Stimulated activated CD8-positive, alpha-beta memory T cell treated with anti-CD3 and anti-CD28 coated beads, Interleukin-4, amount 100 ng/mL, for 1 hour (primary cell): ENCODE results near the gene HIF3A.

Experiments
- DNase-seq, 2 donors: peaks; one replicate each; pipeline ENCODE4 v3.0.0-alpha.2; 2020; ENCODE audit warnings: low read depth in 2 of 2, low spot score in 1 of 2

The HIF3A gene

GRCh38 chr19:46381756-46382345 is 85.0 kb downstream of the HIF3A start:
- DNase-seq: no peak

GRCh38 chr19:46383171-46383815 is 86.5 kb downstream of the HIF3A start:
- no peak for DNase-seq

GRCh38 chr19:46383846-46384245 is 87.0 kb downstream of the HIF3A start:
- DNase-seq: no peak

GRCh38 chr19:46384396-46384795 is 87.6 kb downstream of the HIF3A start:
- DNase-seq: no peak

GRCh38 chr19:46385636-46386035 is 88.8 kb downstream of the HIF3A start:
- no peak for DNase-seq

GRCh38 chr19:46386151-46386550 is 89.3 kb downstream of the HIF3A start:
- no peak for DNase-seq

- DNase-seq: no peak
These were observed 90.3 kb downstream of the HIF3A start for GRCh38 chr19:46386996-46387712.

- no peak for DNase-seq
These were observed 90.9 kb downstream of the HIF3A start for GRCh38 chr19:46387713-46388130.

- no peak for DNase-seq
These were observed 91.7 kb downstream of the HIF3A start for GRCh38 chr19:46388311-46389095.

- no peak for DNase-seq
These were observed 93.4 kb downstream of the HIF3A start for GRCh38 chr19:46390121-46390858.

- DNase-seq: no peak
These were observed 94.0 kb downstream of the HIF3A start for GRCh38 chr19:46390866-46391265.

GRCh38 chr19:46391296-46392251 is 94.7 kb downstream of the HIF3A start:
- DNase-seq: no peak

- no peak for DNase-seq
These were observed 95.5 kb downstream of the HIF3A start for GRCh38 chr19:46392252-46392801.

GRCh38 chr19:46392837-46393236 is 96.0 kb downstream of the HIF3A start:
- no peak for DNase-seq
